Ascending aorta (tissue), 2 donors: ENCODE results near the gene SMTN. TPM values are rescaled to one million over a fixed set of nuclear protein-coding genes. Genes with fewer than 3 reads are reported as not detected.

Experiments
- DNase-seq, 2 donors: peaks; one replicate each; pipeline ENCODE4 v3.0.0-alpha.2; 2019; ENCODE audit warnings: low spot score in 2 of 2
- H3K27ac ChIP-seq, 2 donors: fragments of 200-600 bp; sonication (generic); one replicate each; pipeline ENCODE4 v1.5.1; 2016 to 2017; ENCODE audit warnings: mild to moderate bottlenecking in 1 of 2
- H3K27me3 ChIP-seq: fragments of 200-600 bp; sonication (generic); one replicate; pipeline ENCODE4 v1.5.1; 2017
- H3K36me3 ChIP-seq, 2 donors: fragments of 200-600 bp; sonication (generic); one replicate each; pipeline ENCODE4 v1.5.1; 2016
- H3K4me1 ChIP-seq, 2 donors: fragments of 200-600 bp; sonication (generic); one replicate each; pipeline ENCODE4 v1.5.1; 2016 to 2017; ENCODE audit warnings: mild to moderate bottlenecking in 1 of 2
- H3K4me3 ChIP-seq, 2 donors: fragments of 200-600 bp; sonication (generic); one replicate each; pipeline ENCODE4 v1.5.1; 2016 to 2017; ENCODE audit warnings: mild to moderate bottlenecking in 1 of 2
- H3K9me3 ChIP-seq, 2 donors: fragments of 200-600 bp; sonication (generic); one replicate each; pipeline ENCODE4 v1.5.1; 2016
- CTCF ChIP-seq, 3 experiments: fragments of 200-600 bp in 2 of 3; fragments of 450-650 bp in 1 of 3; sonication (generic) in 2 of 3; IDR thresholded peaks; one replicate each; pipeline ENCODE4 v1.5.1; 2016 to 2019; ENCODE audit warnings: antibody characterized with exemption in 3 of 3, mild to moderate bottlenecking in 1 of 3, moderate library complexity in 1 of 3
- intact Hi-C: fragments of 100-400 bp; cut with DNase I; formaldehyde crosslinking; loops from one replicate; pipeline ENCODE4 v1.15.1; 2023
- total RNA-seq: library from RNA; depleted of rRNA; stranded (reverse); fragments of >200 nt; gene quantifications from one replicate; pipeline ENCODE4 v1.1.0, GENCODE V29; 2016

The SMTN gene
- total RNA-seq, 1 donor from 2014 or later: 671 TPM

- peaks cover 88 to 94% of the 10 kb centered on the region in 2 donors for H3K36me3 ChIP-seq
- intact Hi-C loops: loop anchor here (2.0 kb wide), 1 partner anchor 14 kb away; no protein-coding TSS in a partner anchor
- DNase-seq: peak in 1 of 2 donors; percentile 84
Observed at GRCh38 chr22:31090217-31091085, 9.3 kb downstream of the SMTN start.

GRCh38 chr22:31091106-31091975 is 10.2 kb downstream of the SMTN start:
- peak overlapping the region; percentile 98 for H3K27ac ChIP-seq
- H3K4me1 ChIP-seq: peaks cover 41 to 74% of the 10 kb centered on the region in 2 donors
- TF ChIP-seq CTCF (IDR thresholded peaks at IDR 0.05): no peak
- no peak for DNase-seq
- H3K36me3 ChIP-seq: peaks cover 91 to 99% of the 10 kb centered on the region in 2 donors
- H3K9me3 ChIP-seq: no peaks in the 10 kb centered on the region
- H3K27me3 ChIP-seq: no peaks in the 10 kb centered on the region
- no peak overlapping the region for H3K4me3 ChIP-seq
- intact Hi-C loops: loop anchor here (2.0 kb wide), 1 partner anchor 13 kb away; no protein-coding TSS in a partner anchor

More at GRCh38 chr22:31090217-31091085, 9.3 kb downstream of the SMTN start:
- Histone ChIP-seq H3K27me3 (no peaks in the 10 kb centered on the region), H3K4me1 (peaks cover 46 to 78% of the 10 kb centered on the region in 2 donors), H3K9me3 (no peaks in the 10 kb centered on the region), H3K27ac (peak overlapping the region; percentile 98), H3K4me3 (peak overlapping the region in 1 of 2 donors; percentile 23)
- TF ChIP-seq CTCF (IDR thresholded peaks at IDR 0.05): no peak

- intact Hi-C loops: no loop called here
- peaks cover 34 to 75% of the 10 kb centered on the region in 2 donors for H3K4me1 ChIP-seq
- no peak overlapping the region for H3K4me3 ChIP-seq
- peak overlapping the region; percentile 98 for H3K27ac ChIP-seq
- no peaks in the 10 kb centered on the region for H3K27me3 ChIP-seq
- DNase-seq: no peak
- peaks cover 99 to 100% of the 10 kb centered on the region in 2 donors for H3K36me3 ChIP-seq
- H3K9me3 ChIP-seq: no peaks in the 10 kb centered on the region
- TF ChIP-seq CTCF (IDR thresholded peaks at IDR 0.05): no peak
Observed at GRCh38 chr22:31092161-31092560, 11.0 kb downstream of the SMTN start.

- H3K36me3 ChIP-seq: peaks cover 98 to 100% of the 10 kb centered on the region in 2 donors
Observed at GRCh38 chr22:31093086-31093850, 12.2 kb downstream of the SMTN start.

More at GRCh38 chr22:31093086-31093850, 12.2 kb downstream of the SMTN start:
- intact Hi-C loops: no loop called here
- Histone ChIP-seq H3K27me3 (no peaks in the 10 kb centered on the region), H3K9me3 (no peaks in the 10 kb centered on the region), H3K4me3 (peak overlapping the region in 1 of 2 donors; percentile 37), H3K27ac (peak overlapping the region; percentile 75 to 98), H3K4me1 (peaks cover 27 to 71% of the 10 kb centered on the region in 2 donors)
- peak in 1 of 2 donors; percentile 89 for DNase-seq
- TF ChIP-seq CTCF (IDR thresholded peaks at IDR 0.05): no peak
